NCI-H510A treated with DMSO at 0.1 percent for 48 hours (cell line): ENCODE data around the gene RAB22A.
"Not testable (repeated sequence)": the region's sequence is repeated elsewhere in the genome, so short reads cannot be mapped to it uniquely, and the experiment has no call there.

Experiments
- DNase-seq: peaks from one replicate; lab custom pipeline; 2025; lab: John Stamatoyannopoulos, UW

Gene RAB22A

GRCh38 chr20:58388882-58389323 is 79.4 kb downstream of the RAB22A start, which contains the start of gene VAPB:
TSS of gene VAPB (plus strand) at chr20:58389229. CDS start at chr20:58389460, 231 bp downstream.
- DNase-seq: peak; percentile 85

- DNase-seq: peak; percentile 25
Measured at GRCh38 chr20:58389324-58389967, 79.9 kb downstream of the RAB22A start.

- DNase-seq: no peak
Measured at GRCh38 chr20:58389968-58390658, 80.6 kb downstream of the RAB22A start.

GRCh38 chr20:58390659-58391035 is 81.1 kb downstream of the RAB22A start:
- no peak for DNase-seq

- DNase-seq: no peak
Measured at GRCh38 chr20:58392286-58392685, 82.8 kb downstream of the RAB22A start.

- DNase-seq: no peak
Measured at GRCh38 chr20:58393299-58393698, 83.8 kb downstream of the RAB22A start.

GRCh38 chr20:58394801-58395200 is 85.3 kb downstream of the RAB22A start:
- DNase-seq: no peak

GRCh38 chr20:58395604-58396003 is 86.1 kb downstream of the RAB22A start:
- no peak for DNase-seq

GRCh38 chr20:58397429-58397828 is 87.9 kb downstream of the RAB22A start:
- no peak for DNase-seq

GRCh38 chr20:58398254-58398653 is 88.7 kb downstream of the RAB22A start:
- DNase-seq: no peak

GRCh38 chr20:58399926-58400325 is 90.4 kb downstream of the RAB22A start:
- no peak for DNase-seq

- DNase-seq: no peak
Measured at GRCh38 chr20:58401162-58401561, 91.6 kb downstream of the RAB22A start.

GRCh38 chr20:58402305-58402704 is 92.8 kb downstream of the RAB22A start:
- no peak for DNase-seq

- no peak for DNase-seq
Measured at GRCh38 chr20:58402827-58403226, 93.3 kb downstream of the RAB22A start.

- DNase-seq: no peak
Measured at GRCh38 chr20:58403272-58403671, 93.8 kb downstream of the RAB22A start.

- no peak for DNase-seq
Measured at GRCh38 chr20:58405504-58406291, 96.2 kb downstream of the RAB22A start.

- no peak for DNase-seq
Measured at GRCh38 chr20:58406422-58407001, 97.0 kb downstream of the RAB22A start.

- no peak for DNase-seq
Measured at GRCh38 chr20:58407201-58407873, 97.8 kb downstream of the RAB22A start.

GRCh38 chr20:58407966-58408557 is 98.5 kb downstream of the RAB22A start:
- no peak for DNase-seq

GRCh38 chr20:58408603-58409246 is 99.2 kb downstream of the RAB22A start:
- peak; percentile 71 for DNase-seq

- DNase-seq: not testable (repeated sequence)
Measured at GRCh38 chr20:58414216-58414615, 104.7 kb downstream of the RAB22A start.
